Loucy (cell line): Measurements from ENCODE around the gene XKR8.
A peak's percentile ranks its signal among the peaks of the same experiment; 100 is the strongest.

Experiments used
- H2AFZ ChIP-seq: fragments of 200-600 bp; sonication (generic); 2 replicates; pipeline ENCODE4 v1.6.0; 2016; ENCODE audit warnings: antibody characterized with exemption, mild to moderate bottlenecking, low read length, moderate library complexity
- H3F3A ChIP-seq: fragments of 200-600 bp; 2 replicates; pipeline ENCODE4 v1.6.0; 2016; ENCODE audit warnings: antibody characterized with exemption, low read depth, mild to moderate bottlenecking
- H3K27me3 ChIP-seq: fragments of 200-600 bp; sonication (generic); 2 replicates; pipeline ENCODE4 v1.6.1; 2014; ENCODE audit warnings: low read length, mild to moderate bottlenecking; ENCODE audit not compliant: insufficient read depth, poor library complexity, severe bottlenecking
- H3K36me3 ChIP-seq: fragments of 200-600 bp; sonication (generic); 2 replicates; pipeline ENCODE4 v1.6.1; 2016; ENCODE audit warnings: low read length; ENCODE audit not compliant: insufficient read depth
- H3K4me1 ChIP-seq: fragments of 200-600 bp; sonication (generic); 2 replicates; pipeline ENCODE4 v1.5.1; 2014; ENCODE audit warnings: low read length, mild to moderate bottlenecking; ENCODE audit not compliant: insufficient read depth, poor library complexity, severe bottlenecking
- H3K4me2 ChIP-seq: fragments of 200-600 bp; sonication (generic); 2 replicates; pipeline ENCODE4 v1.6.0; 2014; ENCODE audit warnings: antibody characterized with exemption, low read length, low read depth, mild to moderate bottlenecking; ENCODE audit not compliant: poor library complexity, severe bottlenecking
- H3K4me3 ChIP-seq: fragments of 200-600 bp; sonication (generic); 2 replicates; pipeline ENCODE4 v1.5.1; 2014; ENCODE audit warnings: low read length, mild to moderate bottlenecking, mixed read lengths; ENCODE audit not compliant: poor library complexity, severe bottlenecking
- H3K79me2 ChIP-seq: fragments of 200-600 bp; sonication (generic); 2 replicates; pipeline ENCODE4 v1.6.1; 2014; ENCODE audit warnings: low read length; ENCODE audit not compliant: insufficient read depth
- H3K9ac ChIP-seq: fragments of 200-600 bp; sonication (generic); 2 replicates; pipeline ENCODE4 v1.6.0; 2014; ENCODE audit warnings: mild to moderate bottlenecking, low read depth, low read length, moderate library complexity; ENCODE audit not compliant: poor library complexity, severe bottlenecking
- H3K9me2 ChIP-seq: fragments of 200-600 bp; sonication (generic); replicated peaks from 2 replicates; pipeline ENCODE4 v1.6.1; 2016; ENCODE audit warnings: low read depth, low read length, mixed read lengths
- H3K9me3 ChIP-seq: fragments of 200-600 bp; sonication (generic); 2 replicates; pipeline ENCODE4 v1.6.1; 2014; ENCODE audit warnings: mild to moderate bottlenecking, antibody characterized with exemption, low read length, low read depth; ENCODE audit not compliant: insufficient read depth
- H4K20me1 ChIP-seq: fragments of 200-600 bp; sonication (generic); 2 replicates; pipeline ENCODE4 v1.6.0; 2014; ENCODE audit warnings: antibody characterized with exemption, low read length, mild to moderate bottlenecking; ENCODE audit not compliant: insufficient read depth, poor library complexity, severe bottlenecking
- CTCF ChIP-seq: fragments of 200-600 bp; sonication (generic); conservative IDR thresholded peaks from 2 replicates; pipeline ENCODE4 v1.5.1; 2014; ENCODE audit warnings: mild to moderate bottlenecking, antibody characterized with exemption, low read length
- EZH2phosphoT487 ChIP-seq: fragments of 200-600 bp; IDR thresholded peaks from 2 replicates; pipeline ENCODE4 v1.6.1; 2018; ENCODE audit warnings: antibody characterized with exemption, mild to moderate bottlenecking, moderate library complexity, borderline replicate concordance

The XKR8 gene

GRCh38 chr1:27979151-27979858, 19.5 kb downstream of the XKR8 start:
- Histone ChIP-seq H3K4me2 (no peak overlapping the region), H3F3A (no peaks in the 10 kb centered on the region), H3K79me2 (no peaks in the 10 kb centered on the region), H3K27me3 (no peaks in the 10 kb centered on the region), H3K9me3 (no peaks in the 10 kb centered on the region), H3K9me2 (no peaks in the 10 kb centered on the region), H2AFZ (no peak overlapping the region), H3K36me3 (no peaks in the 10 kb centered on the region), H4K20me1 (no peaks in the 10 kb centered on the region), H3K4me1 (no peaks in the 10 kb centered on the region), H3K4me3 (no peak overlapping the region), H3K9ac (no peak overlapping the region)
- TF ChIP-seq EZH2phosphoT487 (no peak), CTCF (peak; percentile 67)

GRCh38 chr1:27979859-27980201, 20.1 kb downstream of the XKR8 start:
- H3K9me2 ChIP-seq: no peaks in the 10 kb centered on the region
- no peaks in the 10 kb centered on the region for H4K20me1 ChIP-seq
- H3K4me1 ChIP-seq: no peaks in the 10 kb centered on the region
- H3K9ac ChIP-seq: no peak overlapping the region
- TF ChIP-seq EZH2phosphoT487: no peak
- TF ChIP-seq CTCF: no peak; the same call in 1 of the 2 replicates
- H2AFZ ChIP-seq: no peak overlapping the region
- H3K4me3 ChIP-seq: no peak overlapping the region
- H3K79me2 ChIP-seq: no peaks in the 10 kb centered on the region
- no peaks in the 10 kb centered on the region for H3F3A ChIP-seq
- H3K4me2 ChIP-seq: no peak overlapping the region
- no peaks in the 10 kb centered on the region for H3K9me3 ChIP-seq
- H3K27me3 ChIP-seq: no peaks in the 10 kb centered on the region
- no peaks in the 10 kb centered on the region for H3K36me3 ChIP-seq

- Histone ChIP-seq H3K4me3 (no peak overlapping the region), H3F3A (no peaks in the 10 kb centered on the region), H3K9ac (no peak overlapping the region), H3K27me3 (no peaks in the 10 kb centered on the region), H2AFZ (no peak overlapping the region), H3K9me3 (no peaks in the 10 kb centered on the region), H3K36me3 (no peaks in the 10 kb centered on the region), H3K4me1 (no peaks in the 10 kb centered on the region), H3K79me2 (no peaks in the 10 kb centered on the region), H3K9me2 (no peaks in the 10 kb centered on the region), H3K4me2 (no peak overlapping the region), H4K20me1 (no peaks in the 10 kb centered on the region)
- TF ChIP-seq CTCF (no peak), EZH2phosphoT487 (no peak)
These were observed 20.6 kb downstream of the XKR8 start for GRCh38 chr1:27980216-27980845.
